Activated CD4-positive, alpha-beta T cell treated with anti-CD3 and anti-CD28 coated beads, Interleukin-2, amount 10 ng/mL, durations not matched to agents 7 days and 5 days (primary cell): Measurements from ENCODE around the gene ELMO1. TPM values are rescaled to one million over a fixed set of nuclear protein-coding genes. Genes with fewer than 3 reads are reported as not detected.

ENCODE experiments used
- CTCF ChIA-PET: fragments of 350-600 bp; sonication (Branson Sonifier 250); formaldehyde crosslinking; loops from one replicate; lab custom pipeline; 2021; ENCODE audit warnings: antibody characterized with exemption; lab: Charles Lee
- POLR2A ChIA-PET: fragments of 350-600 bp; sonication (Branson Sonifier 250); formaldehyde crosslinking; loops from one replicate; lab custom pipeline; 2021; ENCODE audit warnings: antibody characterized with exemption; lab: Charles Lee
- DNase-seq: peaks from one replicate; pipeline ENCODE4 v3.0.0-alpha.2; 2020
- H3K27ac Mint-ChIP-seq: one replicate; pipeline ENCODE4 v1.8.0; 2021; ENCODE audit warnings: mild to moderate bottlenecking, moderate library complexity, mixed read lengths
- H3K27me3 Mint-ChIP-seq: one replicate; pipeline ENCODE4 v1.8.0; 2021; ENCODE audit warnings: mixed read lengths
- H3K36me3 Mint-ChIP-seq: one replicate; pipeline ENCODE4 v1.8.0; 2021; ENCODE audit warnings: low read depth, mixed read lengths
- H3K4me1 Mint-ChIP-seq: one replicate; pipeline ENCODE4 v1.8.0; 2021; ENCODE audit warnings: mixed read lengths
- H3K4me3 Mint-ChIP-seq: one replicate; pipeline ENCODE4 v1.8.0; 2021; ENCODE audit warnings: mild to moderate bottlenecking, moderate library complexity, mixed read lengths
- H3K9me3 Mint-ChIP-seq: one replicate; pipeline ENCODE4 v1.8.0; 2021; ENCODE audit warnings: mixed read lengths
- total RNA-seq, 2 experiments: library from RNA; stranded (reverse); gene quantifications; one replicate each; pipeline ENCODE4 v1.2.3, GENCODE V29; 2021

ELMO1 gene
- total RNA-seq, 2 experiments from 2014 or later: 99.8 to 142 TPM

DNA sequence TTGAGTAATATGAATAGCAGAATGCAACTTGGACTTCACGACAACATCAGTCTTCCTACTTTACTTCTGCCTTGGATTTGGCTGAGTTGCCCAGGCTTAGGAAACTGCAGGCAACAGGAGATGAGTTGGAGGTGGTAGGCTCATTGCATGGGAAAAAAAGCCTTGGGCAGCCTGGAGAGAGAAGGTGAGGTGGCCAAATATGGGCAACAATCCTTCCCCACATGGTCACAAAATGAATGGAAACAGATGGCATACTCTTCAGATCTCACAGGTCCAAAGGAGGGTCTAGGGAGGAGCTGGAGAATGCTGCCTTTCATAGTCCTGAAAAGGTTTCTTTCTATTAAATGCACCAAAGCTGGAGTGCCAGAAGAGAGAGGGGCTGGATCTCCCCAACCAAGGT lies 595.7 kb downstream of the ELMO1 start:
- POLR2A ChIA-PET: no interaction called here
- CTCF ChIA-PET: no interaction called here
- H3K27ac Mint-ChIP-seq: no peak overlapping the region

DNA sequence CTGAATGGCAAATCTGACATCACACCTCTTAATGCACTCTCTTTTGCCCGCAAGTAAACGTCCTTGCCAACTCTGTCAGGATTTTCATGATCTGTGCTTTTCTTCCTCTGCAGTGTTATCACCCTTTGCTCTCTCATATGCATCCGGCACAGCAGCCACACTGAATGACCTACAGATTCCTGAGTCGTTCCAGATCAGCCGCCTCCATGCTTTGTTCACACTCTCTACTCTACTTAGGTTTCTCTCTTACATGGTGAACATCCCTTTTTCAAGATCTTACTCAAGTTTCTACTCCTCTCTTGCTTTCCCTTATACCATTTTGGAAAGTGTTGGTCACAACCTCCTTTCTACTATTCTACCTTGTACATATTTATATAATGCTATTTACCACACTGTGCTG lies 596.6 kb downstream of the ELMO1 start:
- Mint-ChIP-seq H3K27ac (no peak overlapping the region), H3K9me3 (peaks cover 21% of the 10 kb centered on the region), H3K4me3 (no peak overlapping the region), H3K27me3 (no peaks in the 10 kb centered on the region), H3K4me1 (peaks cover 10% of the 10 kb centered on the region), H3K36me3 (peaks cover 63% of the 10 kb centered on the region)
- ChIA-PET CTCF (no interaction called here), POLR2A (no interaction called here)
- DNase-seq: no peak

More for the DNA sequence above, 595.7 kb downstream of the ELMO1 start:
- Mint-ChIP-seq H3K4me3 (no peak overlapping the region), H3K27me3 (no peaks in the 10 kb centered on the region), H3K4me1 (peaks cover 10% of the 10 kb centered on the region), H3K9me3 (peaks cover 21% of the 10 kb centered on the region), H3K36me3 (peaks cover 67% of the 10 kb centered on the region)
- DNase-seq: no peak

DNA sequence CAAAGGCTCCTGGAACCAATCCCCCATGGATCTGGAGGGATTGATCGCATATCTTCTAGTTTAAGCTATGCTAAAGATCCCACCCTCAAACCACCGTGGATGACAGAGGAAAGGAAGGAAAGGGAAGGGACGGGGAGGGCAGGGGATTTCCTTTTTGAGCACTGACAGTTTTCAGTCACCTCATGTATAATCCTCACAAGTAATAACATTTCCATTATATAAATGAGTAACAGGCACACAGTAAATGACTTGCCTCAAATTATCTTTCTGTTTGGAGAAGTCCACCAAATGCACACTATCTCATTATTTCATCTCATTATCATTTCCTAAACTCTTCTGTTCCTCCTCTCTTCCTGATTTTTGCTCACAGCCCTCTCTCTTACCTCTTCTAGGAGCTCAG lies 597.3 kb downstream of the ELMO1 start:
- Mint-ChIP-seq H3K27ac (no peak overlapping the region), H3K36me3 (peaks cover 65% of the 10 kb centered on the region), H3K27me3 (no peaks in the 10 kb centered on the region), H3K4me3 (no peak overlapping the region), H3K4me1 (peaks cover 10% of the 10 kb centered on the region), H3K9me3 (peaks cover 23% of the 10 kb centered on the region)
- DNase-seq: no peak
- POLR2A ChIA-PET: no interaction called here
- CTCF ChIA-PET: no interaction called here

DNA sequence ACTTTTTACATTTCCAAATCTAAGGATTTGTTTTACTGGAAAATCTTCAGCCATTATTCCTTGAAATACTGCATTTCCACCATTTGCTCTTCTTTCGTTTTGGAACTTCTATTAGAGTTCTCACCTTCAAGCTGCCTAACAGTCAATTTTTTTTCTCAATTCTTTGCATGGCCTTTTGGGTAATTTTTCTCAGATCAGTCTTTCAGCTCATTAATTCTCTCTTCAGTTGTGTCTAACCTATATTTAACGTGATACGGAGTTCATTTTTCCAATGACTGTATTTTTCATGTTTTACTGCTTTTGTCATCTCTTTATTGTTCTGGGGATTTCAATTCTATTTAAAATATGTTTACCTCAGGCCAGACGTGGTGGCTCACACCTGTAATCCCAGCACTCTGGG lies 600.7 kb downstream of the ELMO1 start:
- POLR2A ChIA-PET: no interaction called here
- Mint-ChIP-seq H3K9me3 (peaks cover 23% of the 10 kb centered on the region), H3K4me3 (no peak overlapping the region), H3K4me1 (peaks cover 10% of the 10 kb centered on the region), H3K27ac (no peak overlapping the region), H3K36me3 (peaks cover 52% of the 10 kb centered on the region), H3K27me3 (no peaks in the 10 kb centered on the region)
- no peak for DNase-seq
- CTCF ChIA-PET: no interaction called here

DNA sequence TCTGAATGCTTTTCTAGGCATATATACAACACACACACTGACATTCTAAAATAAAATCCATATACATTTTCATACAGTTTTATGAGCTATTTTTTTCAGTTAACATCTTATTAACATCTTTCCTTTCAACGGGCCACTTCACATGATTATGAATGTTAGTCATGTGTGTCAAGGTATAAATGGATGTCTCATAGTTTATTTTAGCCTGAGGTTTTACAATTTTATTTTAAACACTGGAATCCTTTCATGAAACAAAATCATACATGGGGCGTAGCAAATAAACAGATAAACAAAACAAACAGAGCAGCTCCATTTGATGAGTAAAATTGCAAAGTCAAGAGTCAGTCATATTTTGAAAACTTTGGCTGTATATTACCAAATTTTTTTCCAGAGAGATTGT lies 604.3 kb downstream of the ELMO1 start:
- Mint-ChIP-seq H3K36me3 (peaks cover 32% of the 10 kb centered on the region), H3K4me3 (no peak overlapping the region), H3K4me1 (peaks cover 1% of the 10 kb centered on the region), H3K27ac (no peak overlapping the region), H3K27me3 (no peaks in the 10 kb centered on the region), H3K9me3 (peaks cover 19% of the 10 kb centered on the region)
- ChIA-PET CTCF (no interaction called here), POLR2A (no interaction called here)
- no peak for DNase-seq

DNA sequence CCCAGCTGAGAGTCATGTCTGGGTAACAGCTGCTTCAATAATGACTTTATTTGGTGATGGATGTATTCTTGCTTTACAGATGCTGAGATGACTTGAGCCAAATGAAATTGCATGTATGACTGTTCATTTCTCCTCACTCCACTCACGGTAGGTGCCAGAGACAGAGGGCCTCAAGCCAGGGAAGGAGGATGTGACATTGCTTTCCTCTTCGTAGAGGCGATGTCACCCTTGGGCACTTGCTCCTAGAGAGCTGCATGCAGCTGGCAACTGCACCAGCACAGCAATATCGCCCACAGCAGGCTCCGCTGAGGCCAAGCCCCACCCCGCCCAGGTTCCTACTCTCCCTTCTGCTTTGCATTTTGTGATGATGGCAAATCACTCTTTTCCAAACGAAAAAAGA lies 607.8 kb downstream of the ELMO1 start:
- peaks cover 3% of the 10 kb centered on the region for H3K27me3 Mint-ChIP-seq
- H3K4me3 Mint-ChIP-seq: no peak overlapping the region
- peaks cover 11% of the 10 kb centered on the region for H3K9me3 Mint-ChIP-seq
- peaks cover 1% of the 10 kb centered on the region for H3K4me1 Mint-ChIP-seq
- CTCF ChIA-PET: interaction anchor here (1.4 kb wide), 1 partner anchor 15 kb away, joined by 3 read pairs; no protein-coding TSS in a partner anchor
- peaks cover 15% of the 10 kb centered on the region for H3K36me3 Mint-ChIP-seq
- POLR2A ChIA-PET: no interaction called here
- DNase-seq: no peak
- H3K27ac Mint-ChIP-seq: peak overlapping the region; percentile 47

DNA sequence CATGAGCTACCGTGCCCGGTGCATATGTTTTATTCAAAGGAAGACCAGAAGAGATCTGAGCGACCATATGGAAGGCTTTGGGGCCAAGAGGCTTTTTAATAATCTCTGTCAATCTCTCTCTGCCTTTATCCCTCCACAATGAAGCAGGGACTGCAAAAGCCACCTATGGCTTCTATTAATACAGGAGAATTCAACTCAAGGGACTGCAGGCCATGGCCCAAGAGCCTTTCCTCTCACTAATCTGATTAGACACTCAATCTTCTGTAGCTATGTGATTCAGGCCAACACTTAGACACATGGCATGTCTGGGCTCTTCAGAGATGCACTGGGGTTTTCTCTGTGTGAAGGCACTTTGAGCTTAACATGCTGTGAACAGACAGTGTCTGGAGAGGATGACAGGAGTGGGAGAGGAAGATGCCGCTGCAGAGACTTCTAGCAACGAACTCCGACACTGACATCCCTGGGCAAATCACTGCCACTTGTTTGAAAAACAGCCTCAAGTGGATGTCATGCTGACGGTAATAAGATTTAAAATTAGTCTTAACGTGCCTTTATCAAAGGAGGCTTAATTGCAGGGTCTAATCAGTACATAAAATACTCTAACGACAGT lies 609.9 kb downstream of the ELMO1 start:
- no peak for DNase-seq
- peaks cover 3% of the 10 kb centered on the region for H3K27me3 Mint-ChIP-seq
- peaks cover 15% of the 10 kb centered on the region for H3K36me3 Mint-ChIP-seq
- no peak overlapping the region for H3K4me3 Mint-ChIP-seq
- H3K4me1 Mint-ChIP-seq: peaks cover 1% of the 10 kb centered on the region
- H3K9me3 Mint-ChIP-seq: peaks cover 9% of the 10 kb centered on the region
- ChIA-PET POLR2A (no interaction called here), CTCF (interaction anchor here (0.9 to 1.0 kb wide), 2 partner anchors 11 to 56 kb away, joined by 3 read pairs; no protein-coding TSS in a partner anchor)
- no peak overlapping the region for H3K27ac Mint-ChIP-seq

DNA sequence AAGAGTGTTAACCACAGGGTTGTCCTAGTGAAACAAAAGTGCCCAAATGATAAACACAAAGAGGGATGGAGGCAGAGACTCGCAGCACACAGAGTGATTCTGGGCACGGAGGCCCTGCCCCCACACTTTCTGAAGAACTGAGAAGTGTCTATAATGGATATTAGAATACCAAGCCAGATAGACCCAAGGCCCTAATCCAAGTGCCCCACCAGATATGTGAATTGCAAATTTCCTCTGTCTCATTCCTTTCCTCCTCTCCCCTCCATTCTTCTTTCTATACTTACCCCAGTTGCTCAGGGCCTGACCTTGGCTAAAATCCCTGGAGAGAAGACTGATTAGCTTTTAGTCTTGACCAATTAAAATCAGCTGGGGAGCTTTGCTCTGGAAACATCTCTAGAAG lies 617.6 kb downstream of the ELMO1 start:
- no peak for DNase-seq
- Mint-ChIP-seq H3K27me3 (peaks cover 1% of the 10 kb centered on the region), H3K27ac (no peak overlapping the region), H3K4me1 (no peaks in the 10 kb centered on the region), H3K36me3 (peaks cover 8% of the 10 kb centered on the region), H3K9me3 (peaks cover 5% of the 10 kb centered on the region), H3K4me3 (no peak overlapping the region)
- ChIA-PET POLR2A (no interaction called here), CTCF (no interaction called here)

DNA sequence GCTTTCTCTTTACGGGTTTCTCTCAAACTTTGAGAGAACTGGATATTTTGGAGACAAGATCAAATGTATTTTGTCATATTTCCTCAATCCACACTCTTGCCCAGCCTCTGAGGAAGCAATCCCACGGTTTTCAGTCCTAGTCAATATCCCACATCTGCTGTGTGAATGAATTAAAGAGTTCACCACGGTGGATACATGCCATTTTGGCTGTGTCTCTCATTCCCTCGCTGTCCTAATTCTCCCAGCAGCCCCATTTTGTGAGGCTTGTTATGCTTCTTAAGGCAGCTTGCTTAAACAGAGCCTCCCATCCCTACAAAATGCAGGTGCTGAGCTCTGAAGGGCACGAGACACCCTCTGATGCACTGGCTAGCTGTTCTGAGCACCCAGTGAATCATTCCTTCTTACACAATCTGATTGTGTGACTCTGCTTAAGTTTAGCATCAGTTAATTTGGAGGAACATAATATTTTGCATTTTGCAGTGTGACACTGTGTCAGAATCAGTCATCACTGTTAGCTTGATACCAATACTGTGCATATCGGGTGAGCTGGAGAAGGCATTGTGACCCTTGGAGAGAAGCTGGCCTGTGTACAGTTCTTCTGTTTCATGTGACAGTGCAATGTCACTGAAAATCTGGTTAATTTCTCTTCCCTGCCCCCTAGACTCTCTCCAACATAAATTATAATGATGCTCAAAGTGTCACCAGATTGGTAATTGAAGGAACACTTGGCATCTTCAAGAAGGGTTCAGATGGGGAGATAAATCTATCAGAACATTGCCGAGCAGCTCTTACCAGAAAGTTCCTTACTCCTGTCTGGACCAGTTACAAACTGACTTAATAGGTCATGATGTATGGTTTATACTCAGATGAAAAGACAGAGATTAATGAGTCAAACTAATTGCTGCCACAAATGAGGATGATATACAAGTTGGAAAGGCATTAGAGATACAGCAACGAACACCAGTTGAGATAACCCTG lies 620.6 kb downstream of the ELMO1 start:
- POLR2A ChIA-PET: no interaction called here
- CTCF ChIA-PET: interaction anchor here (0.7 to 1.0 kb wide), 2 partner anchors 10 to 70 kb away, joined by 3 read pairs; no protein-coding TSS in a partner anchor
- Mint-ChIP-seq H3K27ac (no peak overlapping the region), H3K4me1 (no peaks in the 10 kb centered on the region), H3K36me3 (peaks cover 2% of the 10 kb centered on the region), H3K27me3 (peaks cover 2% of the 10 kb centered on the region), H3K4me3 (no peak overlapping the region), H3K9me3 (peaks cover 2% of the 10 kb centered on the region)
- DNase-seq: no peak

DNA sequence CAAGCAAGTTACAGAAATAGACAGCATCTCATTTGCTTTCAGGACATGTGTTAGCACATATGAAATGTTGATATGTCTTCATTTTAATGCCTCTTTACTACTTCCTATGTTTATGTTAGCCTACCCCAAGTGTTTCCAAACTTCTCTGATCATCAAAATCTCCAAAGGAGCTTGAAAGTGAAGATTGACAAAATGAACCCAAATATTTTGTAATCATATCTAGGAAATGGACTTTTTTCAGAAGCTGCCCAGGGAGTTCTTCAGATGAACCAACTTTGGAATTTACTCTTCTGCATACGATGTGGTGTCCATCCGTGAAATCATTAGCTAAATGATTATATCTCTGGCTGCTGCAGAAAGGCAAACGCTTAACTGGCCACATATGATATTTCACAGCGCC lies 623.2 kb downstream of the ELMO1 start:
- Mint-ChIP-seq H3K27ac (no peak overlapping the region), H3K9me3 (no peaks in the 10 kb centered on the region), H3K4me3 (no peak overlapping the region), H3K27me3 (peaks cover 2% of the 10 kb centered on the region), H3K4me1 (no peaks in the 10 kb centered on the region), H3K36me3 (no peaks in the 10 kb centered on the region)
- POLR2A ChIA-PET: no interaction called here
- DNase-seq: no peak
- CTCF ChIA-PET: interaction anchor here (1.1 kb wide), 1 partner anchor 16 kb away, joined by 5 read pairs; no protein-coding TSS in a partner anchor

DNA sequence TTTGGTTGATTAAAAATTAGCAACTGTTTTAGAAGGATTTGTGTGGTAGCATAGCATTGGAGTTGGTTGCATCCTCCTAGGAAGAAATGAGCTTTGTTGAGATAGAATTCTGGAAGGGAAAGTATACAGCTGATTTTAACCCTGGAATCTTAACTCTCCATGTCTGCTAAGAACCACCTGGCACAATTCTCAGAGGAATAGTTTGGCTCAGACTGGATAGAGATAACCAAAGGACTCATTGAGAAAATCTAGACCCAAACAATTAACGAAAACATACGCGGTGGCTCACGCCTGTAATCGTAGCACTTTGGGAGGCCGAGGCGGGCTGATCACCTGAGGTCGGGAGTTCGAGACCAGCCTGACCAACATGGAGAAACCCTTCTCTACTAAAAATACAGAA lies 625.3 kb downstream of the ELMO1 start:
- no peaks in the 10 kb centered on the region for H3K36me3 Mint-ChIP-seq
- no peak for DNase-seq
- no peaks in the 10 kb centered on the region for H3K9me3 Mint-ChIP-seq
- no peak overlapping the region for H3K4me3 Mint-ChIP-seq
- H3K27ac Mint-ChIP-seq: no peak overlapping the region
- CTCF ChIA-PET: no interaction called here
- POLR2A ChIA-PET: no interaction called here
- no peaks in the 10 kb centered on the region for H3K4me1 Mint-ChIP-seq
- H3K27me3 Mint-ChIP-seq: peaks cover 2% of the 10 kb centered on the region

DNA sequence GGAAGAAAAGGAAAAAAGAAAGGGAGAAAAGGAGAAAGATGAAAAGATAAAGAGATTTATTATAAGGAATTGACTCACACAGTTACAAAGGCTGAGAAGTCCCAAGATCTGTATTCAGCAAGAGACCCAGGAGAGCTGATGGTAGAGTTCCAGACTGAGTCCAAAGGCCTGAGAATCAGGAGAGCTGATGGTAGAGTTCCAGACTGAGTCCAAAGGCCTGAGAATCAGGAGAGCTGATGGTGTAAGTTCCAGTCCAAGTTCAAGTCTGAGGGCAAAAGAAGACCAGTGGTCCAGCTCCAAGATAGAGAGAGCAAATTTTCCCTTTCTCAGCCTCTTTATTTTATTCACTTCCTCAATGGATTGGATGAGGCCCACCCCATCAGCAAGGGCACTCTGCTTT lies 627.0 kb downstream of the ELMO1 start:
- H3K27ac Mint-ChIP-seq: no peak overlapping the region
- CTCF ChIA-PET: interaction anchor here (1.4 kb wide), 1 partner anchor 15 kb away, joined by 4 read pairs; no protein-coding TSS in a partner anchor
- DNase-seq: no peak
- peaks cover 2% of the 10 kb centered on the region for H3K27me3 Mint-ChIP-seq
- no peaks in the 10 kb centered on the region for H3K36me3 Mint-ChIP-seq
- H3K9me3 Mint-ChIP-seq: no peaks in the 10 kb centered on the region
- POLR2A ChIA-PET: no interaction called here
- no peaks in the 10 kb centered on the region for H3K4me1 Mint-ChIP-seq
- no peak overlapping the region for H3K4me3 Mint-ChIP-seq

DNA sequence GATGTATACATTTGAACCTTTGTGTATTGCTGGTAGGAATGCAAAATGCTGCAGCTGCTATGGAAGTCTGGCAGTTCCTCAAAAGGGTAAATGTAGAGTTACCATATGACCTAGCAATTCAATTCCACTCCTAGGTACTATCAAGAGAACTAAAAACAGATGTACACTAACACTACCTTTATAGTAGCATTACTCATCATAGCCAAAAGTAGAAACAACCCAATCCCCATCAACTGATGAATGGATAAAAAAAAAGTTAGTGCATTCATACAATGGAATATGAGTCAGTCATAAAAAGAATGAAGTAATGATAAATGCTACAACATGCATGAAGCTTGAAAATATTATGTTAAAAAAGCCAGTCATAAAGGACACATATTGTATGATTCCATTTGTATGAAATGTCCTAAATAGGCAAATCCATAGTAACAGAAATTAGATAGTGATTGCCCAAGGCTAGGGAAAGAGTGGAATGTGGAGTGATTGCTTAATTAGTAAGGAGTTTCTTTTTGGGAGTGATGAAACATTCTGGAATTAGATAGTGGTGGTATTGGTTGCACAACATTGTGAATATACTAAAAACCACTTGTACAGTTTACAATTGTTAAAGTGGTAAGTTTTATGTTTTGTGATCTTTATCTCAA lies 628.0 kb downstream of the ELMO1 start:
- ChIA-PET CTCF (no interaction called here), POLR2A (no interaction called here)
- DNase-seq: no peak
- Mint-ChIP-seq H3K4me3 (no peak overlapping the region), H3K27ac (no peak overlapping the region), H3K36me3 (no peaks in the 10 kb centered on the region), H3K9me3 (no peaks in the 10 kb centered on the region), H3K4me1 (no peaks in the 10 kb centered on the region), H3K27me3 (peaks cover 2% of the 10 kb centered on the region)
